ENCODE measurements around the gene CCDC88A.
"Not testable (repeated sequence)": the region's sequence is repeated elsewhere in the genome, so short reads cannot be mapped to it uniquely, and the experiment has no call there.

Gene CCDC88A

GRCh38 chr2:55370208-55370607, 49.4 kb downstream of the CCDC88A start:
- no peak for DNase-seq

- DNase-seq: no peak
These were observed 54.4 kb downstream of the CCDC88A start for GRCh38 chr2:55365303-55365702.

DNA sequence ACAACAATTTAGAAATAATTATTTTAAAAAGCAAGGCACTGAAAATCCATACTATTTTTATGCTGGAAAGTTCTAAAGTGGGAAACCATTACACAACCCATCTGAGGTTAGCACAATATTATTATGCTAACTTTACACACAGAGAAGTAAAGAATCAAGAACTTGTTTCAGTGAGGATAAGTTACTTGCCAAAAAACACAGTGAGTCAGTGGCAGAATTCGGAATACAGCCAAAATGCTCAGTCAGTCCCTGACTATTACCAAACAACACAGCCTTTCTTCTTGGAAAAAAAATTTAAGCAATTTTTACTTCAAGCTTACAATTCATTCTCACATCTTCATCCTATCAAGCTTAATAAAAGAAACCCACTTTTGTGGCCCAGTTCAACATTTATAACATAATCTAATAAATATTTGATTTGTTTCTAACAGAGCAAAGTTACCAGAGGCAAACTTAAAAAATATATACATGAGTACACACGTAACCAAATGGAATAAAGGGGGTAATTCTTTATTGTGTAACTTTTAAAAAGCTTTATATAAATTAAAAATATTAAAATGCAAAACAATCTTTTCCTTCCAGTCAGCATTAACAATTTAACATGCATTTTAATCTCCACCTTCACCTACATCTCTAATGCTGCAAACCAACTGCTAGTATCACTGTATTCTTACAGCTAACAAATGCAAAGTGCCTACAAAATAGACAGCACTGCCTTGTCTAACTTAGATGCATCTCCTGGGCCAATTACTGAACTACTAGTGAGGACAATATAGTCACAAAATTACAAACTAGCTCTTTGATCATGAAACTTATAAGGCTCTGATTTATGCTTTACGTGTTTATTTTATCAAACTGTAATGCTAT, 55.2 kb downstream of the CCDC88A start:
- no peak for DNase-seq

DNA sequence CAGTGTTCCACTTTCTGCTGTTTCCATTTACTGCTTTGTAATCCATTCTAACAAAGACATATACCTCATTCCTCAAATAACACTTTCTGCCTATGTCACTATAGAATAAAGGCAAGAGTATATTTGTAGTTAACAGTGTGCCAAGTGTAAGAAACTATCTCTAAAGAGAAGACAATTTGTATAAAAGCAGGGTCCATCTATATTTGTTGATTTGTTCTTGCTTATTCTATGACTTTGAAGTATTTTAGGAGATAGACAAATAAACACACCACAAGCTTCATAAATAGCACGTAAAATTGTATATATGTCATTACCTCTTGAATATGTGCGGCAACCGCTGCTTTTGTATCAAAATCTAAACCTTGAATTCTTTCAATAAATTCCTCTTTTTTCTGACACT, 56.0 kb downstream of the CCDC88A start:
- DNase-seq: no peak

GRCh38 chr2:55361465-55362189, 58.0 kb downstream of the CCDC88A start:
- DNase-seq: no peak

- DNase-seq: no peak
These were observed 61.2 kb downstream of the CCDC88A start for GRCh38 chr2:55358451-55358850.

- no peak for DNase-seq
These were observed 61.7 kb downstream of the CCDC88A start for GRCh38 chr2:55357927-55358326.

- no peak for DNase-seq
These were observed 62.5 kb downstream of the CCDC88A start for GRCh38 chr2:55357164-55357563.

GRCh38 chr2:55356136-55356535, 63.5 kb downstream of the CCDC88A start:
- DNase-seq: not testable (repeated sequence)

GRCh38 chr2:55355451-55355850, 64.2 kb downstream of the CCDC88A start:
- no peak for DNase-seq

- DNase-seq: no peak
These were observed 68.0 kb downstream of the CCDC88A start for GRCh38 chr2:55351672-55352071.

DNA sequence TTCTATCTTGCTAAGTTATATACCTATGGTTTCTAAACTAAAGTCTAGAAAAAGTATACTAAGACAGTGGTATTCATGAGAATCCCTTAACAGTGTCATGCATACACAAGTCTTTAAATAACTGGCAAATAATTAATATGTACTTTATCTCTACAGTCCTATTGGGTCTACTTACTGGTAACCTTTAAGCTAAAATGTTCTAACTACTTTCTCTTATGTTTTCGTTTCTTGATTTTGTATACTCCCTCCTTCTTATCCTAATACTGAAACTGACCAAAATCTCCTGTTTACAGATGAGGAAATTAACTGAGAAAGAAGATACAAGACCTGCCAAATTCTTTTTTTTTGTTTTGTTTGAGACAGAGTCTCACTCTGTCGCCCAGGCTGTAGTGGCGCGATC, 74.6 kb downstream of the CCDC88A start:
- no peak for DNase-seq

DNA sequence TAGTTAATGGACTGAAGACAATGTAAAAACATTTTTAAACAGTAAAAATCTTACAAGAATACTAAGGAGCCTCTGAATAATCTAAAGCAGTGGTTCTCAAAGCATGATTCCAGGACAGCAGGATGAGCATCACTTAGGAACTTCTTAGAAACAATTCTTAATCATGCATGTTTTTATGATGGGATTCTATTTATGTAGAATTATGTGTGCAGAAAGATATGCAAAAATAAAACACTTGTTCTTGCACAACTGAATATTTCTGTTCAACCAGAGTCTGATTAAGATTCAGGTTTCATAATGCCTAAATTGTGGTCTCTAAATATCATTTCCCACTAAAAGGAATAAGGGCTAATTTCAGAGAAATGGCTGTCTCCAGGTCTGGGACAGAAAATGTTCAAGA, 81.4 kb downstream of the CCDC88A start:
- no peak for DNase-seq

DNA sequence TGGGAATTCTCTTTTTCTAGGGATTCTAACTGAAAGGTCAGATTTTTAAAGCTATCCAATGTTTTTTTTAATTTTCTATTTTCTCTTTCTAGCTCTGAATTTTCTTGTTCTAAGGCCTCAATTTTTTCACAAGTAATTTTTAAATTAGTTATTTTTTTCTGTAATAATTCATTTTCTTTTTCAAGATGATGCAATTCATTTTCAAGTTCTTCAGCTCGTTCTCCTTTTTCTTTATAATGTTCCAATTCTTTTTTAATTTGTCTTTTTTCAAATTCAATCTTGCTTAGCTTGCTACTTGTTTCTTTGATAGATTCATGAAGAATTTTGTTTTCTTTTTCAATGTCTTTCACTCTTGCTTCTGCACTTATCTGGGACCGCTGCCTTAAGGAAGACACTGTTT, 84.9 kb downstream of the CCDC88A start:
- DNase-seq: no peak

DNA sequence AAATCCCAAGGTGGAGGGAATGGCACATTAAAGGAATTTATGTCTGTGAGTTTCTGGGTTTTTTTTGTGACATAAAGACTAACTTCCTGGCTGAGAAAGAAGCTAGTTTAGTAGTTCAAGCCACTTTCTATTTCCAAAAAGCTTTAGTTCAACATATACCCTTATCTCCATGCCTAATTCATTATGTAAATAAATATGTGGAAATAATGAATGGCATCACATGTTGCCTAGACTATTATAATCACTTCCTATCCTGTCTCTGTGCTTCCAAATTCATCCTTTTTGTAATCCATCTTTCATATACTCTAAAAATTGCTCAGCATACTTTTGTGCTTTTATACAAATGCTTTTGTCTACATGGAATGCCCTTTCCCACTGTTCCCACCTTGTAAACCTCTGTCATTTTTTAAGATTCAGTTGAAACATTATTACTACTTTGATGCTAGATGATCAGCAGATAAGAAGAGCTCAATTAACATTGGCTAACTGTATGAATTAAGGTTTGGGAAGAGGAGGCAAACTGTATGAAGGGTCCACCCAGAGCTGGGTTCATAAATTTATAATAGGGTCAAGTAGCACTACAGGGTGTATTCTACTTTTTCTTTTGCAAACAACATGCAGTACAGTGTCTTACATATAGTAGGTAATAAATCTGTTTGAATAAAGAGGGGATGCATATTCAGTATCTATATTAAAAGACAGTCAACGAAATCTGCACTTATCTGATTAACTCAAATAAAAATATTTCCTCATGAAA, 88.9 kb downstream of the CCDC88A start:
- DNase-seq: no peak

DNA sequence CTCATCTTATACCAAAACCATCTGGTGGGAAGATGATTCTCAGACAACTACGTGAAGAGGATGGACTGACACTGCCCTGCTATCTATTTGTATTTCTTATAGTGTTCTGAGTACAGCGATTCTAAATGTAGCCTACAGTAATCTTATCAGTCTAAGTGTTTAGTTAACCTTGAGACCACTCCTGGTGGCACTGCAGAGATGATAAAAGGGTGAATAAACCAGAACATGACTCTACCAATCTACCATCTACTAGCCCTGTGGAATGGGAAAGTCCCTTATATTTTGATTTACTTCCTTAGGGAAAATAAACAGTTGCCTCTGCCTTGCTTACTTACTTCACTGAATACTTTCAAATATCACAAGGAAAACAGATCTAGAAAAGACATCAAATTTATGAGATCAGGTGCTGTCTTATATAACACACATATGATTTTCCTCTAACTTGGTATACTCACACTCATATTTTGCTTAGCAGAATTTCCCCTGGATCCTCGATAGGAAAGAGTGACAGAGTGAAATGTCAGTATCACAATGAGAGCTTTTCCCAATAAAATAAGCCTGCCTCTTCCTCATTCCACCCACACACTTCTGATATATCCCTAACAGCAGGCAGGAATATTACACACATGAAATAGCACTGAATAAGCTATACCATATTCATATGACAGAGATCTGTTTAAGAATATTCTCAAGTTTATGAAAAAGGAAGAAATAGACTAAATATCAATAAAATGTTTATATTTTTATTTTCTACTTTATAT, 92.0 kb downstream of the CCDC88A start:
- no peak for DNase-seq

DNA sequence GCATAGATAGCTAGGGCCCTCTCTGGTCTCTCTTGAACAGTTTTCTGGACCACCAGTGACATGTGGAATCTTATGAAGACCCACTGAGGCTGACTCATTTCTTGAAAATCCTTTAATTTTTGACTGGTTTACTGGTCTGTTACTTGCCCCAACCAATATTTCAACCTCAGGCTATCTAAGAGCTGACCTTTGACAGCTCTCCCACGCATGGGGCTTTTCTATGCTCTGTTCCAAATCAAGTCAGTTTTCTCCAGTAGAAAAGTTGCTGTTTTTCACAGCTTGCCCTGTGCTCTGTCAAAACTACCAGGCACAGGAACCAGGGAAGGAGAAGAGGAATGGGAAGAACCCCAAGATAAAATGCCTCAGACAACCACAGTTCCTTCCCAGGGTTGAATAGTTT, 104.7 kb downstream of the CCDC88A start:
- no peak for DNase-seq

DNA sequence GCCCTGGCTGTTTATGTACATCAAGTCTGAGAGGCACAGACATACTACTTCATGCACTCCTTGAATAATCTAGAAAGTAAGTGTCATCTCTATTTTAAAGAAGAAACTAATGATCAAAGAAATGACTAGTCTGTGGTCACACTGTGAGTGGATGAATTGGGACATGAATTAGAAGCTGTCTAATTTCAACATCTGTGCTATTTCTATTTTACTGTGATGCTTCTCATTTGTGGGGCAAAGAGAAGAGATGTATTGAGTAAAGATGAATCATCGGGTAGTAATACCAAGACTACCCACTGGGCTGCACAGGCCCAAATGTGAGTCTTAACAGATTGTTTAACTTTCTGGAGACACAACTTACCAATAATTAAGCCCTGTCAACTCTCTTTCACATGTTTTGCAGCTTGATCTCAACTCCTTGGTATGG, 108.2 kb downstream of the CCDC88A start:
- peak; percentile 29 to 41 for DNase-seq

GRCh38 chr2:55309446-55309845, 110.2 kb downstream of the CCDC88A start:
- DNase-seq: no peak

GRCh38 chr2:55302241-55302640, 117.4 kb downstream of the CCDC88A start:
- no peak for DNase-seq

DNA sequence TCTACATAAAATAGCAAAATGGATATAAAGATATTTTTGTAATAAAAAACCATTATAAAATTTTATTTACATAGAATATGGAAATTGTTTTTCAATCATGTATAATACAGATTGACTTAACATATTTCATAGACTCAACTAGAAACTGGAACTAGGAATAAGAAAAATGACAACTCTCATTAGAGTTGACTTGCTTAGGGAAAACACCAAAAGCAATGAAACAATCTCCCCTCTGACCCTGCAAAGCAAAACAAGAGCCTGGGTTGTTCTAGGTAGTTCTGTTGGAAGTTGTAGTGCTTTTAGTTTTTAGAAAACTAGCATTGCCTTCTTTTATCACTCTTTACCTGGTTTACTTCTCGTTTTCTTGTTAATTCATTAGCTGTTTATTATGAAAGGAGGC, 118.4 kb downstream of the CCDC88A start:
- no peak for DNase-seq

DNA sequence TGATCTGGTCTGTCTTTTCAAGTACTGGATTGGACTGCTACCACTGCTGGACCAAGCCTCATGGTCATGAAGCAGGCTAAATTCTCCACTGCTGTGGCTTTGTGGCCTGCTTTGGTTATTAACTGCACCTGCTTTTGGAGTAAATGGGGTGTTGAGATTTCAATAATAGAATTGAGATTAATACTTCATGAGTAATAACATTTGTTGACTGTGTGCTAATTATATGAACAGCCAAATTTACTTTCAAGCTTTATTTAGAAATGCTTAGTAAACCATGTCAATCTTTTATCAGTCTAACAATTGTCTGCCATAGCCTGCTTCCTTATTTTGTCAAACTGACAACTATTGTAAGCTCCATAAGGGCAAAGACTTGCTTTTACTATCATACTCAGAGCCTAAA, 123.3 kb downstream of the CCDC88A start:
- DNase-seq: no peak

DNA sequence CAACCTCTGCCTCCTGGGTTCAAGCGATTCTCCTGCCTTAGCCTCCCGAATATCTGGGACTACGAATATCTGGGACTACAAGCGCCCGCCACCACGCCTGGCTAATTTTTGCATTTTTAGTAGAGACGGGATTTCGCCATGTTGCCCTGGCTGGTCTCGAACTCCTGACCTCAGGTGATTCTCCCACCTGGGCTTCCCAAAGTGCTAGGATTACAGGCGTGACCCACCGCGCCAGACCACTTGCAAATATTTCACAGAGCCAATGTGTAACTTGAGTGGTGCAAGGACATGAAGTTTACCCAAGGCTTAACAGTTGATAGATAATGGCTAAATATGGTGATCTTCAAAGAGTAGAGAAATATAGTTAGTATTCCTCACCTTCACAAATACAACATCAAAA, 136.6 kb downstream of the CCDC88A start:
- DNase-seq: no peak

Data from stimulated activated CD4-positive, alpha-beta T cell treated with anti-CD3 and anti-CD28 coated beads, Interleukin-2, amount 100 ng/mL, for 24 hours (primary cell).